ENCODE measurements around the gene BMERB1.
A peak's percentile ranks its signal among the peaks of the same experiment; 100 is the strongest.
"Not testable (repeated sequence)": the region's sequence is repeated elsewhere in the genome, so short reads cannot be mapped to it uniquely, and the experiment has no call there.

Gene BMERB1

GRCh38 chr16:15566095-15566494, 131.7 kb downstream of the BMERB1 start:
- no peak overlapping the region for H3K4me3 ChIP-seq
- H3K36me3 ChIP-seq (replicated peaks) = no peaks in the 10 kb centered on the region
- no peaks in the 10 kb centered on the region for H3K27me3 ChIP-seq (ENCODE audit: low read depth)
- H3K4me1 ChIP-seq = no peaks in the 10 kb centered on the region
- H3K9me3 ChIP-seq = no peaks in the 10 kb centered on the region
- DNase-seq (ENCODE audit: low spot score in 2 of 2) = no peak
- in situ Hi-C loops (cut with MboI; ENCODE audit: low sequenced_read_pairs) = no loop called here

GRCh38 chr16:15567823-15568222, 133.4 kb downstream of the BMERB1 start:
- in situ Hi-C loops (cut with MboI; ENCODE audit: low sequenced_read_pairs) = no loop called here
- Histone ChIP-seq H3K4me3 (no peak overlapping the region), H3K27me3 (ENCODE audit: low read depth) (no peaks in the 10 kb centered on the region), H3K4me1 (no peaks in the 10 kb centered on the region), H3K36me3 (replicated peaks) (no peaks in the 10 kb centered on the region), H3K9me3 (no peaks in the 10 kb centered on the region)
- DNase-seq (ENCODE audit: low spot score in 2 of 2) = no peak

GRCh38 chr16:15570666-15571065, 136.3 kb downstream of the BMERB1 start:
- in situ Hi-C loops (cut with MboI; ENCODE audit: low sequenced_read_pairs) = not testable (repeated sequence)

GRCh38 chr16:15571557-15571956, 137.2 kb downstream of the BMERB1 start:
- Histone ChIP-seq H3K27me3 (ENCODE audit: low read depth) (no peaks in the 10 kb centered on the region), H3K4me3 (no peak overlapping the region), H3K9me3 (no peaks in the 10 kb centered on the region), H3K36me3 (replicated peaks) (no peaks in the 10 kb centered on the region), H3K4me1 (peaks cover 3% of the 10 kb centered on the region)
- DNase-seq (ENCODE audit: low spot score in 2 of 2) = no peak
- in situ Hi-C loops (cut with MboI; ENCODE audit: low sequenced_read_pairs) = no loop called here

More at GRCh38 chr16:15570666-15571065, 136.3 kb downstream of the BMERB1 start:
- not testable (repeated sequence) for H3K9me3 ChIP-seq; H3K4me3 ChIP-seq; H3K36me3 ChIP-seq (replicated peaks); DNase-seq (ENCODE audit: low spot score in 2 of 2); H3K4me1 ChIP-seq; H3K27me3 ChIP-seq (ENCODE audit: low read depth)

- no peak overlapping the region for H3K4me3 ChIP-seq
Observed at GRCh38 chr16:15572329-15573001, 138.1 kb downstream of the BMERB1 start.

GRCh38 chr16:15573274-15573895, 139.0 kb downstream of the BMERB1 start:
- in situ Hi-C loops (cut with MboI; ENCODE audit: low sequenced_read_pairs) = no loop called here

More at GRCh38 chr16:15572329-15573001, 138.1 kb downstream of the BMERB1 start:
- no peaks in the 10 kb centered on the region for H3K9me3 ChIP-seq
- no peak for DNase-seq (ENCODE audit: low spot score in 2 of 2)
- in situ Hi-C loops (cut with MboI; ENCODE audit: low sequenced_read_pairs) = no loop called here
- no peaks in the 10 kb centered on the region for H3K36me3 ChIP-seq (replicated peaks)
- peaks cover 11% of the 10 kb centered on the region for H3K4me1 ChIP-seq
- H3K27me3 ChIP-seq (ENCODE audit: low read depth) = no peaks in the 10 kb centered on the region

GRCh38 chr16:15573896-15574613, 139.7 kb downstream of the BMERB1 start:
- H3K27me3 ChIP-seq (ENCODE audit: low read depth); H3K9me3 ChIP-seq; DNase-seq (ENCODE audit: low spot score in 2 of 2); H3K4me3 ChIP-seq; in situ Hi-C loops (cut with MboI; ENCODE audit: low sequenced_read_pairs); H3K36me3 ChIP-seq (replicated peaks): not testable (repeated sequence)
- peaks cover 11% of the 10 kb centered on the region for H3K4me1 ChIP-seq

More at GRCh38 chr16:15573274-15573895, 139.0 kb downstream of the BMERB1 start:
- no peak overlapping the region for H3K4me3 ChIP-seq
- no peaks in the 10 kb centered on the region for H3K36me3 ChIP-seq (replicated peaks)
- no peaks in the 10 kb centered on the region for H3K9me3 ChIP-seq
- H3K27me3 ChIP-seq (ENCODE audit: low read depth) = no peaks in the 10 kb centered on the region
- no peak for DNase-seq (ENCODE audit: low spot score in 2 of 2)
- peaks cover 11% of the 10 kb centered on the region for H3K4me1 ChIP-seq

GRCh38 chr16:15574614-15574948, 140.2 kb downstream of the BMERB1 start:
- Histone ChIP-seq H3K27me3 (ENCODE audit: low read depth) (no peaks in the 10 kb centered on the region), H3K4me3 (no peak overlapping the region), H3K4me1 (peaks cover 11% of the 10 kb centered on the region), H3K9me3 (no peaks in the 10 kb centered on the region), H3K36me3 (replicated peaks) (no peaks in the 10 kb centered on the region)
- in situ Hi-C loops (cut with MboI; ENCODE audit: low sequenced_read_pairs) = no loop called here
- no peak for DNase-seq (ENCODE audit: low spot score in 2 of 2)

GRCh38 chr16:15575293-15576049, 141.1 kb downstream of the BMERB1 start:
- no peak for DNase-seq (ENCODE audit: low spot score in 2 of 2)
- in situ Hi-C loops (cut with MboI; ENCODE audit: low sequenced_read_pairs) = loop anchor here (25.0 kb wide), 1 partner anchor 88 kb away; no protein-coding TSS in a partner anchor
- Histone ChIP-seq H3K36me3 (replicated peaks) (no peaks in the 10 kb centered on the region), H3K9me3 (no peaks in the 10 kb centered on the region), H3K4me1 (peaks cover 11% of the 10 kb centered on the region), H3K27me3 (ENCODE audit: low read depth) (no peaks in the 10 kb centered on the region), H3K4me3 (no peak overlapping the region)

- Histone ChIP-seq H3K36me3 (replicated peaks) (no peaks in the 10 kb centered on the region), H3K4me1 (peaks cover 11% of the 10 kb centered on the region), H3K9me3 (no peaks in the 10 kb centered on the region), H3K4me3 (no peak overlapping the region), H3K27me3 (ENCODE audit: low read depth) (no peaks in the 10 kb centered on the region)
- in situ Hi-C loops (cut with MboI; ENCODE audit: low sequenced_read_pairs) = loop anchor here (25.0 kb wide), 1 partner anchor 90 kb away; no protein-coding TSS in a partner anchor
- DNase-seq (ENCODE audit: low spot score in 2 of 2) = peak; percentile 65 to 75
Observed at GRCh38 chr16:15576960-15577958, 142.9 kb downstream of the BMERB1 start.

GRCh38 chr16:15578824-15579223, 144.4 kb downstream of the BMERB1 start:
- H3K27me3 ChIP-seq (ENCODE audit: low read depth) = no peaks in the 10 kb centered on the region

GRCh38 chr16:15581127-15581815, 146.9 kb downstream of the BMERB1 start:
- no peaks in the 10 kb centered on the region for H3K27me3 ChIP-seq (ENCODE audit: low read depth)
- no peak overlapping the region for H3K4me3 ChIP-seq
- H3K36me3 ChIP-seq (replicated peaks) = no peaks in the 10 kb centered on the region
- in situ Hi-C loops (cut with MboI; ENCODE audit: low sequenced_read_pairs) = loop anchor here (25.0 kb wide), 1 partner anchor 94 kb away; no protein-coding TSS in a partner anchor
- peaks cover 10% of the 10 kb centered on the region for H3K4me1 ChIP-seq
- no peak for DNase-seq (ENCODE audit: low spot score in 2 of 2)
- H3K9me3 ChIP-seq = no peaks in the 10 kb centered on the region

More at GRCh38 chr16:15578824-15579223, 144.4 kb downstream of the BMERB1 start:
- in situ Hi-C loops (cut with MboI; ENCODE audit: low sequenced_read_pairs) = loop anchor here (25.0 kb wide), 1 partner anchor 92 kb away; no protein-coding TSS in a partner anchor
- Histone ChIP-seq H3K4me3 (no peak overlapping the region), H3K4me1 (peaks cover 11% of the 10 kb centered on the region), H3K36me3 (replicated peaks) (no peaks in the 10 kb centered on the region), H3K9me3 (no peaks in the 10 kb centered on the region)
- DNase-seq (ENCODE audit: low spot score in 2 of 2) = no peak
